Mucosa of descending colon (tissue), 3 donors: Measurements from ENCODE around the gene TOX3. TPM values are rescaled to one million over a fixed set of nuclear protein-coding genes. Genes with fewer than 3 reads are reported as not detected.

Experiments used
- ATAC-seq: fragments of 200-7000 bp; cut with Tn5 transposase; one replicate; pipeline ENCODE4 v1.9.1; 2020; ENCODE audit warnings: mild to moderate bottlenecking, moderate library complexity
- DNase-seq, 3 donors: peaks; one replicate each; pipeline ENCODE4 v3.0.0-alpha.2; 2020
- H3K36me3 ChIP-seq: fragments of 200-600 bp; one replicate; pipeline ENCODE4 v1.8.0; 2021; ENCODE audit warnings: low read depth, mild to moderate bottlenecking
- H3K4me1 ChIP-seq: fragments of 200-600 bp; one replicate; pipeline ENCODE4 v1.8.0; 2021; ENCODE audit warnings: low read depth, mild to moderate bottlenecking
- H3K4me3 ChIP-seq: fragments of 200-600 bp; one replicate; pipeline ENCODE4 v1.8.0; 2021; ENCODE audit warnings: mild to moderate bottlenecking
- H3K9me3 ChIP-seq: fragments of 200-600 bp; one replicate; pipeline ENCODE4 v1.8.0; 2021; ENCODE audit warnings: mild to moderate bottlenecking
- CTCF ChIP-seq: fragments of 200-600 bp; IDR thresholded peaks from one replicate; pipeline ENCODE4 v1.8.0; 2022; ENCODE audit warnings: antibody characterized with exemption, mild to moderate bottlenecking
- intact Hi-C, 2 donors: fragments of 100-400 bp; cut with DNase I in 1 of 2; cut with micrococcal nuclease in 1 of 2; formaldehyde crosslinking; loops; one replicate each; pipeline versions ENCODE4 v1.11.0 to v1.11.1; 2022; cut with DNase I, micrococcal nuclease
- total RNA-seq, 3 donors: library from RNA; stranded (reverse); fragmentation: NEBNext Ultra II Directional in 2 of 3; extraction: Animal tissue kit (Norgen Biotek cat#: 25700) in 2 of 3; gene quantifications; one replicate each; pipeline versions ENCODE4 v1.2.1 to v1.2.4, GENCODE V29; 2021 to 2023
- donor health status: DM: no; HTN: no; CAD: no; lungs with moderate emphysema.
- donor health status: DM: no; HTN: no; CAD: no.
- donor health status: DM: no; HTN: yes; CAD: no.

Gene TOX3
- total RNA-seq, 3 donors from 2014 or later, result 16.0 to 47.6 (median 42.3) TPM

GRCh38 chr16:52501746-52502145 lies 45.2 kb downstream of the TOX3 start:
- H3K4me1 ChIP-seq, result peaks cover 17% of the 10 kb centered on the region
- H3K4me3 ChIP-seq, result no peak overlapping the region
- intact Hi-C loops, result no loop called here
- DNase-seq (no peak), ATAC-seq (no peak)
- TF ChIP-seq CTCF, result no peak
- no peaks in the 10 kb centered on the region for H3K36me3 ChIP-seq
- H3K9me3 ChIP-seq, result no peaks in the 10 kb centered on the region

- no peak for TF ChIP-seq CTCF
- no peaks in the 10 kb centered on the region for H3K9me3 ChIP-seq
- no peak for ATAC-seq
- no peak for DNase-seq
- H3K4me1 ChIP-seq, result peaks cover 19% of the 10 kb centered on the region
- no peaks in the 10 kb centered on the region for H3K36me3 ChIP-seq
- H3K4me3 ChIP-seq, result no peak overlapping the region
- intact Hi-C loops, result no loop called here
Measured at GRCh38 chr16:52500963-52501362, 46.0 kb downstream of the TOX3 start.

- Histone ChIP-seq H3K9me3 (no peaks in the 10 kb centered on the region), H3K36me3 (no peaks in the 10 kb centered on the region), H3K4me1 (peaks cover 30% of the 10 kb centered on the region), H3K4me3 (no peak overlapping the region)
- ATAC-seq (no peak), DNase-seq (no peak)
- intact Hi-C loops, result no loop called here
- TF ChIP-seq CTCF, result no peak
Measured at GRCh38 chr16:52499060-52499440, 47.9 kb downstream of the TOX3 start.

- intact Hi-C loops, result no loop called here
- H3K4me1 ChIP-seq, result peaks cover 35% of the 10 kb centered on the region
- DNase-seq (peak; percentile 48 to 71 (median 65)), ATAC-seq (peak; percentile 75)
- no peaks in the 10 kb centered on the region for H3K9me3 ChIP-seq
- TF ChIP-seq CTCF, result no peak
- no peaks in the 10 kb centered on the region for H3K36me3 ChIP-seq
- H3K4me3 ChIP-seq, result no peak overlapping the region
Measured at GRCh38 chr16:52498328-52499059, 48.4 kb downstream of the TOX3 start.

- no peaks in the 10 kb centered on the region for H3K36me3 ChIP-seq
- peak; percentile 67 for ATAC-seq
- no peak for TF ChIP-seq CTCF
- intact Hi-C loops, result no loop called here
- no peaks in the 10 kb centered on the region for H3K9me3 ChIP-seq
- no peak overlapping the region for H3K4me3 ChIP-seq
- H3K4me1 ChIP-seq, result peaks cover 38% of the 10 kb centered on the region
- DNase-seq, result peak in 1 of 3 donors; percentile 23
Measured at GRCh38 chr16:52497067-52497816, 49.7 kb downstream of the TOX3 start.
